Measurements from ENCODE around the gene SH2D7.

DNA sequence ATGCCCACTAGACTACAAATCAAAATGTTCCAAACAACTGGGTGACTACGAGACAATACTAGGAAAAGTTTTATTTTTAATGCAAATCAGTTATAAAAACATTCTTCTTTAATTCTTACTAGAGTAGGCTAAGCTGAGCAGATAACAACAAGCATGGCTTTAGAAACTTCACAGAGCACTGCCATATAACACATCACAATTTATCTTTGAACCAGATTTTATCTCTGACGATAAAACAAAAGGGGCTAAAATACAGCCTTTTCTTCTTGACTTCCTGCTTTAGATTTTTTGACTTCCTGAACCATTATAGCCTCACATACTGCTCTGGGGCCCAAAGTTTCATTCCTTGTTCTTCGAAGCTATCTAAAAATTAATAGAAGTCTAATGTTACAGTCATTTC lies 40.8 kb upstream of the SH2D7 start:
- TF ChIP-seq, protein P1, sequence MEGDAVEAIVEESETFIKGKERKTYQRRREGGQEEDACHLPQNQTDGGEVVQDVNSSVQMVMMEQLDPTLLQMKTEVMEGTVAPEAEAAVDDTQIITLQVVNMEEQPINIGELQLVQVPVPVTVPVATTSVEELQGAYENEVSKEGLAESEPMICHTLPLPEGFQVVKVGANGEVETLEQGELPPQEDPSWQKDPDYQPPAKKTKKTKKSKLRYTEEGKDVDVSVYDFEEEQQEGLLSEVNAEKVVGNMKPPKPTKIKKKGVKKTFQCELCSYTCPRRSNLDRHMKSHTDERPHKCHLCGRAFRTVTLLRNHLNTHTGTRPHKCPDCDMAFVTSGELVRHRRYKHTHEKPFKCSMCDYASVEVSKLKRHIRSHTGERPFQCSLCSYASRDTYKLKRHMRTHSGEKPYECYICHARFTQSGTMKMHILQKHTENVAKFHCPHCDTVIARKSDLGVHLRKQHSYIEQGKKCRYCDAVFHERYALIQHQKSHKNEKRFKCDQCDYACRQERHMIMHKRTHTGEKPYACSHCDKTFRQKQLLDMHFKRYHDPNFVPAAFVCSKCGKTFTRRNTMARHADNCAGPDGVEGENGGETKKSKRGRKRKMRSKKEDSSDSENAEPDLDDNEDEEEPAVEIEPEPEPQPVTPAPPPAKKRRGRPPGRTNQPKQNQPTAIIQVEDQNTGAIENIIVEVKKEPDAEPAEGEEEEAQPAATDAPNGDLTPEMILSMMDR (IDR thresholded peaks at IDR 0.05; ENCODE audit: low read length): no peak
- no peak for TF ChIP-seq EZH2 (IDR thresholded peaks at IDR 0.05; ENCODE audit: borderline replicate concordance, low read length)

Data from OCI-LY1 (cell line).